Osteocyte (in vitro differentiated cells): Measurements from ENCODE around the gene C1orf167. TPM values are rescaled to one million over a fixed set of nuclear protein-coding genes. Genes with fewer than 3 reads are reported as not detected.

Source experiments
- DNase-seq: peaks from one replicate; pipeline ENCODE4 v3.0.0; 2021; ENCODE audit warnings: mixed read lengths; ENCODE audit not compliant: unreplicated experiment; ENCODE audit errors: extremely low spot score
- H3K27ac Mint-ChIP-seq: one replicate; pipeline ENCODE4 v1.8.0; 2021; ENCODE audit warnings: mild to moderate bottlenecking, mixed read lengths; ENCODE audit not compliant: unreplicated experiment
- H3K27me3 Mint-ChIP-seq: one replicate; pipeline ENCODE4 v1.8.0; 2021; ENCODE audit warnings: mixed read lengths; ENCODE audit not compliant: unreplicated experiment
- H3K36me3 Mint-ChIP-seq: one replicate; pipeline ENCODE4 v1.8.0; 2021; ENCODE audit warnings: mixed read lengths; ENCODE audit not compliant: unreplicated experiment
- H3K4me1 Mint-ChIP-seq: one replicate; pipeline ENCODE4 v1.8.0; 2021; ENCODE audit warnings: mixed read lengths; ENCODE audit not compliant: unreplicated experiment
- H3K4me3 Mint-ChIP-seq: one replicate; pipeline ENCODE4 v1.8.0; 2021; ENCODE audit warnings: mild to moderate bottlenecking, moderate library complexity, mixed read lengths; ENCODE audit not compliant: unreplicated experiment
- H3K9me3 Mint-ChIP-seq: one replicate; pipeline ENCODE4 v1.8.0; 2021; ENCODE audit warnings: mixed read lengths; ENCODE audit not compliant: unreplicated experiment
- total RNA-seq: library from RNA; stranded (reverse); gene quantifications from 2 replicates; pipeline ENCODE4 v1.2.1, GENCODE V29; 2021
- TF ChIP-seq, protein P1 (sequence below): fragments of 200-600 bp; sonication (generic); IDR thresholded peaks from 2 replicates; pipeline ENCODE4 v1.5.0; 2021; ENCODE audit warnings: antibody characterized with exemption, mild to moderate bottlenecking, moderate library complexity

C1orf167 gene
- total RNA-seq, 1 donor from 2014 or later: not detected

DNA sequence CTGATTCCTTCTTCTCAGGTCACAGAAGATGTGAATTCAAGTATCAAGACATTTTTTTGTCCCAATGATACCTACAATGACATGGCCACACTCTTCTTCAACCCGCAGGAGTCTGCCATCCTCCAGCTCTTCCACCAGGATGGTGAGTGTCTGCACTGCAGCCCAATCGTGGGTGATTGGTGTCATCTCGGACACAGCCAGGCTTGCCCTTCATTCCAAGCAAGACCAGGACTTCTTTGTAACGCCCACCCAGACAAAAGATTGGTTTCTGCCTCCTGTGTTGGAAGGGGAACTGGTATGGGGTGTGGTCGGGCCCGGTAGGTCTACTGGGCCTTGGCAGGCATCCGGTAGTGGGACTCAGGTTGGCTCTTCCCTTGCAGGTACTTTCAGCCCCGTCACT lies 71.5 kb downstream of the C1orf167 start:
- no peak overlapping the region for H3K4me3 Mint-ChIP-seq
- no peaks in the 10 kb centered on the region for H3K9me3 Mint-ChIP-seq
- TF ChIP-seq, protein P1, sequence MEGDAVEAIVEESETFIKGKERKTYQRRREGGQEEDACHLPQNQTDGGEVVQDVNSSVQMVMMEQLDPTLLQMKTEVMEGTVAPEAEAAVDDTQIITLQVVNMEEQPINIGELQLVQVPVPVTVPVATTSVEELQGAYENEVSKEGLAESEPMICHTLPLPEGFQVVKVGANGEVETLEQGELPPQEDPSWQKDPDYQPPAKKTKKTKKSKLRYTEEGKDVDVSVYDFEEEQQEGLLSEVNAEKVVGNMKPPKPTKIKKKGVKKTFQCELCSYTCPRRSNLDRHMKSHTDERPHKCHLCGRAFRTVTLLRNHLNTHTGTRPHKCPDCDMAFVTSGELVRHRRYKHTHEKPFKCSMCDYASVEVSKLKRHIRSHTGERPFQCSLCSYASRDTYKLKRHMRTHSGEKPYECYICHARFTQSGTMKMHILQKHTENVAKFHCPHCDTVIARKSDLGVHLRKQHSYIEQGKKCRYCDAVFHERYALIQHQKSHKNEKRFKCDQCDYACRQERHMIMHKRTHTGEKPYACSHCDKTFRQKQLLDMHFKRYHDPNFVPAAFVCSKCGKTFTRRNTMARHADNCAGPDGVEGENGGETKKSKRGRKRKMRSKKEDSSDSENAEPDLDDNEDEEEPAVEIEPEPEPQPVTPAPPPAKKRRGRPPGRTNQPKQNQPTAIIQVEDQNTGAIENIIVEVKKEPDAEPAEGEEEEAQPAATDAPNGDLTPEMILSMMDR: no peak
- no peaks in the 10 kb centered on the region for H3K27me3 Mint-ChIP-seq
- DNase-seq: no peak
- no peak overlapping the region for H3K27ac Mint-ChIP-seq
- peaks cover 1% of the 10 kb centered on the region for H3K4me1 Mint-ChIP-seq
- H3K36me3 Mint-ChIP-seq: peaks cover 36% of the 10 kb centered on the region

DNA sequence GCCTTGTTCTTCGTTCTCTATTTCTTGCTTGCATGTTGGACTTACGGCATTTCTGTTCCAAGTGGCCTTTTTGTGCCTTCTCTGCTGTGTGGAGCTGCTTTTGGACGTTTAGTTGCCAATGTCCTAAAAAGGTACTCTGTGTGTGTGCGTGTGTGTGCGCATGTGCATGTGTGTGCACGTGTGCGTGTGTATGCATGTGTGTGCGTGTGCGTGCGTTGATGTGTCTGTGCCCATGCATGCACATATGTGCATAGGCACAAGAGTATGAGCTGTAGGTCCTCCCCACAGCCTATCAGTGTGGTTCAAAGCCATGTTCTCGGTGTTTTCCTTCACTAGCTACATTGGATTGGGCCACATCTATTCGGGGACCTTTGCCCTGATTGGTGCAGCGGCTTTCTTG lies 71.9 kb downstream of the C1orf167 start:
- Mint-ChIP-seq H3K27ac (no peak overlapping the region), H3K4me3 (no peak overlapping the region), H3K9me3 (no peaks in the 10 kb centered on the region), H3K27me3 (no peaks in the 10 kb centered on the region), H3K36me3 (peaks cover 36% of the 10 kb centered on the region), H3K4me1 (peaks cover 3% of the 10 kb centered on the region)
- DNase-seq: no peak
- TF ChIP-seq, protein P1: no peak

DNA sequence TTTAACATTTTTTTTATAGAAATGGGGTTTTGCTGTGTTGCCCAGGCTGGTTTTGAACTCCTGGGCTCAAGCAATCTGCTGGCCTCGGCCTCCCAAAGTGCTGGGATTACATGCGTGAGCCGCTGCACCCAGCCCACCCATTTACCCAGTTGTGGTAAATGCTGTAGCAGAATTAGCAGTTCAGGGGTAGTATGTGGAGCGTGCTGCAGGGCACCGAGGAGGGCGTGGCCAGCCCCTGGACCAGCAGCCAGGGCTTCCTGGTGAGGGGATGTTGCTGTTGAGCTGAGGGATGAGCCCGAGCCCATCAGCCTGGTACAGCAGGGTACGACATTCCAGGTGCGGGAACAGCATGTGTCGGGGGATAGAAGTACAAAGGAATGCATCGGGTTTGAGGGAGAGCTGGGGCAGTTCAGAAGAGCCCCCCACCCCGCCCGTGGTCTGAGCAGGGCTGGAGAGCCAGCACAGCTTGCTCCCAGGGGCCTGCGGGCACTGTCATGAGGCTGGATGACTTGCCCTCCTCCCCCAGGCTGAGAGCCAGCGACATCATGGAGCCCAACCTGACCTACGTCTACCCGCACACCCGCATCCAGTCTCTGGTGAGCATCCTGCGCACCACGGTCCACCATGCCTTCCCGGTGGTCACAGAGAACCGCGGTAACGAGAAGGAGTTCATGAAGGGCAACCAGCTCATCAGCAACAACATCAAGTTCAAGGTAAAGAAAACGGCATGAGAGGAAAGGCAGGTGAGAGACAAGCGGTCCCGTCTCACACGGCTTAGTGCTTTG lies 73.6 kb downstream of the C1orf167 start:
- Mint-ChIP-seq H3K27me3 (no peaks in the 10 kb centered on the region), H3K4me1 (peaks cover 3% of the 10 kb centered on the region), H3K36me3 (peaks cover 32% of the 10 kb centered on the region), H3K9me3 (no peaks in the 10 kb centered on the region), H3K27ac (no peak overlapping the region), H3K4me3 (no peak overlapping the region)
- TF ChIP-seq, protein P1: no peak
- DNase-seq: no peak

DNA sequence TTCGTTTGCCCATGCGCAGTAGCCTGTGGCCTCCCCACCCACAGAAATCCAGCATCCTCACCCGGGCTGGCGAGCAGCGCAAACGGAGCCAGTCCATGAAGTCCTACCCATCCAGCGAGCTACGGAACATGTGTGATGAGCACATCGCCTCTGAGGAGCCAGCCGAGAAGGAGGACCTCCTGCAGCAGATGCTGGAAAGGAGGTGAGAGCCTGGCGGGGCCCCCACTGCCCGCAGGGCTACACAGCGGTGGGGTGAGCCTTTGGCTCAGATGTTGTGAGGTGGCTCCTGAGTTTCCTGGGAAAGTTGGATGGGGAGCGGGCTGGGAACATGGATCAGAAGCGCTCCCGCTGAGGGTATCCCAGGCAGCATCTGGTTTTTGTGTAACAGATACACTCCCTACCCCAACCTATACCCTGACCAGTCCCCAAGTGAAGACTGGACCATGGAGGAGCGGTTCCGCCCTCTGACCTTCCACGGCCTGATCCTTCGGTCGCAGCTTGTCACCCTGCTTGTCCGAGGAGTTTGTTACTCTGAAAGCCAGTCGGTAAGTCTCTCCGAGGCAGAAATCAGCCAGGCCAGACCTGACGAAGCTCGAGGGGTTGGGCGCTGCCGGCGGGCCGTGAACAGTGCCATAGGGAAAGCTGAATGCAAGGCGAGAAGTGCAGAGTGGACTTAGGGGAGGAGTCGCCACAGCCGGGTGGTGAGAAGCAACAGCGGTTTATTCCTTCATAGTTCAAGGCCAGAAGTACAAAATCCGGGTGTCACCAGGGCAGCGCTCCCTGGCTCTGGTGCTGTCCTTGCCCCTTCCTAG lies 75.2 kb downstream of the C1orf167 start:
- H3K27me3 Mint-ChIP-seq: no peaks in the 10 kb centered on the region
- H3K4me1 Mint-ChIP-seq: peaks cover 13% of the 10 kb centered on the region
- H3K4me3 Mint-ChIP-seq: no peak overlapping the region
- H3K9me3 Mint-ChIP-seq: no peaks in the 10 kb centered on the region
- TF ChIP-seq, protein P1: no peak
- no peak overlapping the region for H3K27ac Mint-ChIP-seq
- no peak for DNase-seq
- peaks cover 43% of the 10 kb centered on the region for H3K36me3 Mint-ChIP-seq

DNA sequence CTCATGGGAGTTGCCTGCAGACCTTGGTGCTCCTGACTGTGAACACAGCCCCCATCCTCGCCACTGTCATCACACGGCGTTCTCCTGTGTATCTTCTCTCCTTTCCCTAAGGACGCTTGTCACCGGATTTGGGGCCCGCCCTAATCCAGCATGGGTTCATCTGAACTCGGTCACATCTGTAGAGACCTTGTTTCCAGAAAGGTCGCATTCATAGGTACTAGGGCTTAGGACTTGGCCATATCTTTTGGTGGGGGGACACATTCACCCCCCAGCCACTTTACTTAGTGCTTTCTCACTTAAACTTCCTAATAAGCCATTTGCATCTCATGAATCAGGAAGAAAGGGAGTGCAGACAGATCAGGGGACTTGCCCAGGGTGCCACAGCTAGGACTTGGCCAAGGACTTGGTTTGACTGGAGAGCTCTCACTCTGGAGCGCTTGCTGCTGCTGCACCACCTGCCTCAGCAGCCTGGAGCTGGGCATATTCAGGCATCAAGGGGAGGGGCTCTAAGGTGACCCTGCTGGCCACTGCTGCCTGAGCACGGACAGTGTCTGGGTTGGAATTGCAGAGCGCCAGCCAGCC lies 75.9 kb downstream of the C1orf167 start:
- Mint-ChIP-seq H3K4me3 (no peak overlapping the region), H3K4me1 (peaks cover 19% of the 10 kb centered on the region), H3K27me3 (no peaks in the 10 kb centered on the region), H3K27ac (no peak overlapping the region), H3K36me3 (peaks cover 42% of the 10 kb centered on the region), H3K9me3 (no peaks in the 10 kb centered on the region)
- TF ChIP-seq, protein P1: no peak
- DNase-seq: no peak
